Ovary (tissue), 9 donors: ENCODE results near the gene BBS9. TPM values are rescaled to one million over a fixed set of nuclear protein-coding genes. Genes with fewer than 3 reads are reported as not detected.

ENCODE experiments used
- DNase-seq, 5 donors: peaks; one replicate each; pipeline ENCODE4 v3.0.0-alpha.2; 2019 to 2020
- H3K27ac ChIP-seq, 2 donors: fragments of 200-600 bp; one replicate each; pipeline versions ENCODE4 v1.5.1 to v1.8.0; 2019 to 2022
- H3K27me3 ChIP-seq: fragments of 200-600 bp; one replicate; pipeline ENCODE4 v1.8.0; 2022
- H3K36me3 ChIP-seq: fragments of 200-600 bp; sonication (generic); one replicate; pipeline ENCODE4 v1.5.1; 2019
- H3K4me1 ChIP-seq: one replicate; pipeline ENCODE4 v1.8.1; 2013; ENCODE audit warnings: mild to moderate bottlenecking, moderate library complexity; ENCODE audit not compliant: insufficient read depth
- H3K4me3 ChIP-seq: fragments of 200-600 bp; sonication (generic); one replicate; pipeline ENCODE4 v1.5.1; 2017
- H3K9me3 ChIP-seq, 2 donors: fragments of 200-600 bp in 1 of 2; sonication (generic) in 1 of 2; one replicate each; pipeline versions ENCODE4 v1.5.1 to v1.8.1; 2013 to 2019; ENCODE audit warnings: mild to moderate bottlenecking in 1 of 2, moderate library complexity in 1 of 2
- EP300 ChIP-seq: sonication (generic); formaldehyde crosslinking; IDR thresholded peaks from one replicate; pipeline ENCODE4 v1.6.1; 2017; ENCODE audit warnings: antibody characterized with exemption
- POLR2A ChIP-seq: fragments of 450-650 bp; IDR thresholded peaks from one replicate; pipeline ENCODE4 v1.6.1; 2017; ENCODE audit warnings: antibody characterized with exemption, mild to moderate bottlenecking, moderate library complexity
- WGBS, 3 donors: extraction: QIAGEN DNeasy Blood & Tissue Kit in 1 of 3; methylation state at CpG; one replicate each; pipeline versions ENCODE4 v1.1.5 to v1.1.7; 2013 to 2017; 5-methylcytosine and 5-hydroxymethylcytosine counted together
- intact Hi-C, 4 donors: fragments of 100-400 bp; cut with DNase I; formaldehyde crosslinking; loops; one replicate each; pipeline versions ENCODE4 v1.11.0 to v1.15.1; 2022 to 2023
- polyA plus RNA-seq, 2 donors: library from polyadenylated mRNA; stranded (reverse); fragments of 200-250 nt in 1 of 2; fragments of 350-450 nt in 1 of 2; fragmentation: Illumina TruSeq in 1 of 2; extraction: RNeasy Lipid Tissue Mini Kit (QIAGEN cat#74804) in 1 of 2; gene quantifications; one replicate each; pipeline ENCODE4 v1.2.3, GENCODE V29; 2013 to 2014
- total RNA-seq, 7 donors: library from RNA; depleted of rRNA in 2 of 7; stranded (reverse); fragments of >200 nt in 2 of 7; fragmentation: NEBNext Ultra II Directional in 3 of 7; extraction: Animal tissue kit (Norgen Biotek cat#: 25700) in 3 of 7; gene quantifications; one replicate each; pipeline versions ENCODE4 v1.1.0 to v1.2.4, GENCODE V29; 2016 to 2023
- TF ChIP-seq, protein P1 (sequence below), 3 donors: fragments of 450-650 bp in 2 of 3; fragments of 200-600 bp in 1 of 3; IDR thresholded peaks; one replicate each; pipeline versions ENCODE4 v1.5.1 to v1.8.0; 2016 to 2022; ENCODE audit warnings: antibody characterized with exemption in 3 of 3, mild to moderate bottlenecking in 1 of 3
- donor health status: DM: no; HTN: no; CAD: no; lungs with moderate emphysema.
- donor health status: DM: no; HTN: no; CAD: no.
- donor health status: Bipolar disorder and iron deficiency.
- donor health status: DM: yes; HTN: yes; CAD: no.
- donor health status: DM: no; HTN: no; CAD: no.
- donor health status: DM: yes; HTN: yes; CAD: no.

Gene BBS9
- total and polyA plus RNA-seq, 9 donors: 8.1 to 42.0 (median 29.7) TPM

DNA sequence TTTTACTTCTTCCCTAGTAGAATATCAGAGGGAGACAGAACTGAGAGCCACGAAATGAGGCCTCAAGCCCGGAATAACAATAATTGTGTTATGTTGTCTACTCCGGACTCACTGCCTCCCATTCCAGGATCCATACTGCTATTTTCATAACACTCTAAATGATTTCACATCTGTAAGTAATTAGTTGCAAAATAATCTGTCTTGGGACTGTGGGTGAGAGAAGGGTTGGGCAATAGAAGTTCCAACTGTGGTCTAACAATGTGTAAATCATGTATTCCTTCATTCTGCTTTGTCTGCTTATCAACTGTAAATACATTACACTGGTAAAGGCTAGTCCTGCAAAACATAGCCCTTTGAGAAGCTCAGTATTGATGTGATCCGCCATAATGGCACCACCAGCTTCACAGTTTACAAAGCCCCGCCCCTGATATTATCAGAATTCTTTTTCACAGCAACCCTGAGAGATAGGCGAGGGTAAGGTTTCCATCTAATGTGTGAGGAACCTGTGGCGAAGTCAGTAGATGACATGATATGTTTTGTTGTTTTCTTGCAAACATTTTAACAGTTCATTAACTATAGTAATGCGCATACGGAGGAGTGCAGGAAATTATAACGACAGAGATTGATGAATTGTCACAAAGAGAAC is 510.3 kb downstream of the BBS9 start:
- Histone ChIP-seq H3K4me3 (no peak overlapping the region), H3K4me1 (no peaks in the 10 kb centered on the region), H3K27ac (no peak overlapping the region), H3K27me3 (no peaks in the 10 kb centered on the region), H3K9me3 (no peaks in the 10 kb centered on the region), H3K36me3 (no peaks in the 10 kb centered on the region)
- no peak for TF ChIP-seq EP300
- TF ChIP-seq POLR2A: no peak
- TF ChIP-seq, protein P1, sequence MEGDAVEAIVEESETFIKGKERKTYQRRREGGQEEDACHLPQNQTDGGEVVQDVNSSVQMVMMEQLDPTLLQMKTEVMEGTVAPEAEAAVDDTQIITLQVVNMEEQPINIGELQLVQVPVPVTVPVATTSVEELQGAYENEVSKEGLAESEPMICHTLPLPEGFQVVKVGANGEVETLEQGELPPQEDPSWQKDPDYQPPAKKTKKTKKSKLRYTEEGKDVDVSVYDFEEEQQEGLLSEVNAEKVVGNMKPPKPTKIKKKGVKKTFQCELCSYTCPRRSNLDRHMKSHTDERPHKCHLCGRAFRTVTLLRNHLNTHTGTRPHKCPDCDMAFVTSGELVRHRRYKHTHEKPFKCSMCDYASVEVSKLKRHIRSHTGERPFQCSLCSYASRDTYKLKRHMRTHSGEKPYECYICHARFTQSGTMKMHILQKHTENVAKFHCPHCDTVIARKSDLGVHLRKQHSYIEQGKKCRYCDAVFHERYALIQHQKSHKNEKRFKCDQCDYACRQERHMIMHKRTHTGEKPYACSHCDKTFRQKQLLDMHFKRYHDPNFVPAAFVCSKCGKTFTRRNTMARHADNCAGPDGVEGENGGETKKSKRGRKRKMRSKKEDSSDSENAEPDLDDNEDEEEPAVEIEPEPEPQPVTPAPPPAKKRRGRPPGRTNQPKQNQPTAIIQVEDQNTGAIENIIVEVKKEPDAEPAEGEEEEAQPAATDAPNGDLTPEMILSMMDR (IDR thresholded peaks at IDR 0.05): no peak
- WGBS, 3 donors: 81 to 94% (median 88%) methylated on average over 10 of the region's 10 CpGs
- DNase-seq: no peak
- intact Hi-C loops: no loop called here

DNA sequence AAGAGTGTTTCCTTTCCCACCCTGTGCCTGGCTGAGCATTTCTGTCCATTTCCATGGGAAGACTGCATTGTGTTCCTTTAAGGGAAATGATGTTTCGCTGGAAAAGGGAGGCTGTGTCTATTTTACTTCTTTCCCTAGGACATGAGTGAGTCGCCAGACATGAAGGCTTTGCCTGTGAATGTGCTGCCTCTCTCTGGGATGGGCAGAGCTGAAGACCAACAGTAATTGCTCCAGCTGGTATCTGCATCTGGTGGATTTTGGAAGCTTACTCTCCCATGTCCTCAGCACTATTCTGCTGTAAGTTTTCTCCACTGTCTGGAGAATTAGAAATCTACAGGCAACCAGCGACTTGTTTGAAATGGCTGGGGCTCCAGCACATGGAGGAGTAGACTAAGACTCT is 511.4 kb downstream of the BBS9 start:
- TF ChIP-seq EP300: no peak
- TF ChIP-seq POLR2A: no peak
- TF ChIP-seq, protein P1 (IDR thresholded peaks at IDR 0.05): no peak
- Histone ChIP-seq H3K27me3 (no peaks in the 10 kb centered on the region), H3K9me3 (no peaks in the 10 kb centered on the region), H3K4me1 (no peaks in the 10 kb centered on the region), H3K27ac (no peak overlapping the region), H3K4me3 (no peak overlapping the region), H3K36me3 (no peaks in the 10 kb centered on the region)
- intact Hi-C loops: no loop called here
- no peak for DNase-seq
- 84 to 98% (median 86%) methylated on average over 3 of the region's 3 CpGs for WGBS, 3 donors

DNA sequence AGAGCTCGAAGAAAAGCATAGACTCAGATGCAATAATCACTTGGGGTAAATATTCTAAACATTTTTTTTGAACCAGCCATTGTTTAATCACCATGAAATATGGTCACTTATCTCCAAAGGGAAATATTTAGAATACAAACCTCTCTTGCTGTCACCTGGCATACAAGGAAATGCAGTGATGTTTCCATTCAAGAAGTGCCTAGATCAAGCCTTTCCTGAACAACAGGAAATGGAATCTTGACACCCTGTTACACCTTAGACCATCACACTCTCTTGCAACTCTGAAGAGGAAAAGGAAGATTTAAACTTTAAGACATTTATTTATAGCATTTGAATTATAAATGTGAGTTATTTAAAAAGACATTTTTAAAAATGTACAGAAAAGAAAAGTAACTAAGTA is 512.9 kb downstream of the BBS9 start:
- H3K27me3 ChIP-seq: no peaks in the 10 kb centered on the region
- no peaks in the 10 kb centered on the region for H3K9me3 ChIP-seq
- H3K4me3 ChIP-seq: no peak overlapping the region
- TF ChIP-seq POLR2A (no peak), EP300 (no peak)
- TF ChIP-seq, protein P1 (IDR thresholded peaks at IDR 0.05): no peak
- 82 to 87% (median 86%) methylated on average over 1 of the region's 1 CpG for WGBS, 3 donors
- no peaks in the 10 kb centered on the region for H3K36me3 ChIP-seq
- H3K27ac ChIP-seq: no peak overlapping the region
- intact Hi-C loops: no loop called here
- DNase-seq: no peak
- H3K4me1 ChIP-seq: no peaks in the 10 kb centered on the region

GRCh38 chr7:33643530-33643929 is 514.2 kb downstream of the BBS9 start:
- Histone ChIP-seq H3K27me3 (no peaks in the 10 kb centered on the region), H3K9me3 (no peaks in the 10 kb centered on the region), H3K36me3 (no peaks in the 10 kb centered on the region), H3K4me1 (no peaks in the 10 kb centered on the region), H3K27ac (no peak overlapping the region), H3K4me3 (no peak overlapping the region)
- no peak for TF ChIP-seq EP300
- no peak for TF ChIP-seq POLR2A
- TF ChIP-seq, protein P1 (IDR thresholded peaks at IDR 0.05): no peak
- 70 to 97% (median 92%) methylated on average over 2 of the region's 2 CpGs for WGBS, 3 donors
- DNase-seq: no peak
- intact Hi-C loops: no loop called here
